ENCODE measurements around the gene ARRDC3.
"Not testable (repeated sequence)": the region's sequence is repeated elsewhere in the genome, so short reads cannot be mapped to it uniquely, and the experiment has no call there.

Gene ARRDC3

DNA sequence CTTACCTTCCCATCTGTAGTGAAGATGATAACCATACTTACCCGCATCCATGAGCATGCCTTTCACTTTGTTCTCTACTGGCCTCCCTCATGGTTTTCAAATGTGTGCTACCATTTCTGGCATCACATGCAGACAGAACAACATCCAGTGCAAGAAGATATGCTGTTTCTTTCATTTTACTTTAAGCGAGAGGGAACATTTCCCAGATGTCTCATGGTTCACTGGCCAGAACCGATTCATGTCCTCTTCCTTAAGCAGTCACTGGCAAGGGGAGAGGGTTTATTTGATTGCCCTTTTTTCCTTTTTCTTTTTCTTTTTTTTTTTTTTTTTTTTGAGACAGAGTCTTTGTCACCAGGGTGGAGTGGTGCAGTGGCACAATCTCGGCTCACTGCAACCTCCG, 37.7 kb downstream of the ARRDC3 start:
- TF ChIP-seq, protein P1, sequence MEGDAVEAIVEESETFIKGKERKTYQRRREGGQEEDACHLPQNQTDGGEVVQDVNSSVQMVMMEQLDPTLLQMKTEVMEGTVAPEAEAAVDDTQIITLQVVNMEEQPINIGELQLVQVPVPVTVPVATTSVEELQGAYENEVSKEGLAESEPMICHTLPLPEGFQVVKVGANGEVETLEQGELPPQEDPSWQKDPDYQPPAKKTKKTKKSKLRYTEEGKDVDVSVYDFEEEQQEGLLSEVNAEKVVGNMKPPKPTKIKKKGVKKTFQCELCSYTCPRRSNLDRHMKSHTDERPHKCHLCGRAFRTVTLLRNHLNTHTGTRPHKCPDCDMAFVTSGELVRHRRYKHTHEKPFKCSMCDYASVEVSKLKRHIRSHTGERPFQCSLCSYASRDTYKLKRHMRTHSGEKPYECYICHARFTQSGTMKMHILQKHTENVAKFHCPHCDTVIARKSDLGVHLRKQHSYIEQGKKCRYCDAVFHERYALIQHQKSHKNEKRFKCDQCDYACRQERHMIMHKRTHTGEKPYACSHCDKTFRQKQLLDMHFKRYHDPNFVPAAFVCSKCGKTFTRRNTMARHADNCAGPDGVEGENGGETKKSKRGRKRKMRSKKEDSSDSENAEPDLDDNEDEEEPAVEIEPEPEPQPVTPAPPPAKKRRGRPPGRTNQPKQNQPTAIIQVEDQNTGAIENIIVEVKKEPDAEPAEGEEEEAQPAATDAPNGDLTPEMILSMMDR (IDR thresholded peaks at IDR 0.05; ENCODE audit: insufficient read depth, low read depth, low read length, missing control alignments): no peak
- no peak overlapping the region for H3K4me3 ChIP-seq (ENCODE audit: low read length)
- DNase-seq (ENCODE audit: low read depth): no peak

GRCh38 chr5:91344661-91345200, 38.4 kb downstream of the ARRDC3 start:
- not testable (repeated sequence) for DNase-seq (ENCODE audit: low read depth)

GRCh38 chr5:91343916-91344315, 39.2 kb downstream of the ARRDC3 start:
- TF ChIP-seq, protein P1 (IDR thresholded peaks at IDR 0.05; ENCODE audit: insufficient read depth, low read depth, low read length, missing control alignments): no peak
- no peak for DNase-seq (ENCODE audit: low read depth)
- no peak overlapping the region for H3K4me3 ChIP-seq (ENCODE audit: low read length)

More at GRCh38 chr5:91344661-91345200, 38.4 kb downstream of the ARRDC3 start:
- not testable (repeated sequence) for H3K4me3 ChIP-seq (ENCODE audit: low read length)

DNA sequence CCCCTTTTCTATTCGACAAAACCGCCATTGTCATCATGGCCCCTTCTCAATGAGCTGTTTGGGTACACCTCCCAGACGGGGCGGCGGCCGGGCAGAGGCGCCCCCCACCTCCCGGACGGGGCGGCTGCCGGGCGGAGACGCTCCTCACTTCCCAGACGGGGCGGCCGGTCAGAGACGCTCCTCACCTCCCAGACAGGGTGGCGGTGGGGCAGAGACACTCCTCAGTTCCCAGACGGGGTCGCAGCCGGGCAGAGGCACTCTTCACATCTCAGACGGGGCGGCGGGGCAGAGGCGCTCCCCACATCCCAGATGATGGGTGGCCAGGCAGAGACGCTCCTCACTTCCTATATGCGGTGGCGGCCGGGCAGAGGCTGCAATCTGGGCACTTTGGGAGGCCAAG, 40.2 kb downstream of the ARRDC3 start:
- not testable (repeated sequence) for DNase-seq (ENCODE audit: low read depth); H3K4me3 ChIP-seq (ENCODE audit: low read length)

GRCh38 chr5:91341154-91341553, 42.0 kb downstream of the ARRDC3 start:
- no peak overlapping the region for H3K4me3 ChIP-seq (ENCODE audit: low read length)
- TF ChIP-seq, protein P1 (IDR thresholded peaks at IDR 0.05; ENCODE audit: insufficient read depth, low read depth, low read length, missing control alignments): no peak
- no peak for DNase-seq (ENCODE audit: low read depth)

DNA sequence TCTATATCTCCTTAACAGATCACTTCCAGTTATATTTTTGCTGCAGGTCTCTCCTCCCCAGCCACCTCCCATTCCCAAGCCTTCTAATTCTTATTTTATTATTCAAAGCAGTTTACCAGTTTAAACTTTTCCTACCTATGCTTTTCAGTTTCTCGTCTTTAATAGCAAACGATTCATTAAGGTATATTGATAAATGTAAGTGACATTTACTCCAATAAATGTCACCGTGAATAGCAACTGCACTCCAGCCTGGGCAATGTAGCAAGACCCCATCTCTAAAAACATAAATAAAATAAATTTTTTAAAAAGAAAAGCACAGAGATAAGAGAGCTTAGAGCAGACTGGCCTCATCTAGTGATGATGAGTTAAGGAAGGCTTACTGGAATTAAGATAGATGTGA, 42.6 kb downstream of the ARRDC3 start:
- TF ChIP-seq, protein P1 (IDR thresholded peaks at IDR 0.05; ENCODE audit: insufficient read depth, low read depth, low read length, missing control alignments): no peak
- H3K4me3 ChIP-seq (ENCODE audit: low read length): no peak overlapping the region
- DNase-seq (ENCODE audit: low read depth): no peak

DNA sequence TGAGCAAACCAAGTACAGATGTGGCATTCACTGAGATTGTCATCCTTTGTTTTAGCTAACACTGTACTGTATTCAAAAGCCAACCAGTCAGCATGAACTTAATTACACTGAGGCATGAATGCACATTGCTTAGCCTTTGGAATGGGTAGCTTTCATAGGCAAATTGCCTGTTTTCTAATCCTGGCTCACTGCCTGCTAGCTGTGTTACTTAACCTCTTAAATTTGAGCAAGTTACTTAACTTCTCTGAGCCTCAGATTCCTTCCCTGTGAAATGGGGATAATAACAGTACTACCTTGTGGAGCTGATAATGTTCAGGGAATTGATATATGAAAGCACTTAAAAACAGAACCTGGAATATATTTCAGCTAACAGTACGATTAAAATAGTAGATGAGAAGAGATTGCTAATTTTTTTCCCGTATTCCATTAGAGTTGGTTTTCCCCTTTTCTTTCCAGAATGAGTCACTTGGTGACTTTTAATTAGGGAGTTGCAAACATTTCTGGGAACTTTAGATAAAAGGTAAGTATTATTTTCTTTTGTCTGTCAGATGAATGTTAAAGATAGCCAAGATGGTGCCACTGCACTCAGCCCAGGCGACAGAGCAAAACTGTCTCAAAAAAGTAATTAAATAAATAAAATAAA, 43.9 kb downstream of the ARRDC3 start:
- no peak overlapping the region for H3K4me3 ChIP-seq (ENCODE audit: low read length)
- DNase-seq (ENCODE audit: low read depth): no peak
- TF ChIP-seq, protein P1 (IDR thresholded peaks at IDR 0.05; ENCODE audit: insufficient read depth, low read depth, low read length, missing control alignments): no peak

GRCh38 chr5:91332267-91333045, 50.7 kb downstream of the ARRDC3 start:
- no peak overlapping the region for H3K4me3 ChIP-seq (ENCODE audit: low read length)
- TF ChIP-seq, protein P1 (IDR thresholded peaks at IDR 0.05; ENCODE audit: insufficient read depth, low read depth, low read length, missing control alignments): no peak
- DNase-seq (ENCODE audit: low read depth): peak; percentile 18

Data from epithelial cell of esophagus (primary cell).